Trophoblast cell (in vitro differentiated cells and primary cell): ENCODE measurements around the gene S100Z.

Experiments
- DNase-seq, 2 donors: peaks; one replicate each; pipeline ENCODE4 v3.0.0-alpha.2; 2016
- H2AFZ ChIP-seq: 2 replicates; pipeline ENCODE4 v1.6.1; 2013; ENCODE audit warnings: low read length, moderate library complexity, mild to moderate bottlenecking; ENCODE audit not compliant: insufficient read depth, poor library complexity
- H2AK5ac ChIP-seq: 2 replicates; pipeline ENCODE4 v1.6.1; 2013; ENCODE audit warnings: mild to moderate bottlenecking, low read length
- H2BK120ac ChIP-seq: 2 replicates; pipeline ENCODE4 v1.6.1; 2013; ENCODE audit warnings: low read length, mild to moderate bottlenecking, moderate library complexity; ENCODE audit not compliant: insufficient read depth, poor library complexity
- H2BK12ac ChIP-seq: 2 replicates; pipeline ENCODE4 v1.6.1; 2013; ENCODE audit warnings: mild to moderate bottlenecking, low read length, moderate library complexity
- H2BK5ac ChIP-seq: 2 replicates; pipeline ENCODE4 v1.6.1; 2013; ENCODE audit warnings: low read length, low read depth, moderate library complexity, mild to moderate bottlenecking; ENCODE audit not compliant: poor library complexity
- H3K14ac ChIP-seq: 2 replicates; pipeline ENCODE4 v1.6.1; 2013; ENCODE audit warnings: mild to moderate bottlenecking, low read length
- H3K18ac ChIP-seq: 2 replicates; pipeline ENCODE4 v1.6.1; 2013; ENCODE audit warnings: mild to moderate bottlenecking, low read length
- H3K23ac ChIP-seq: 2 replicates; pipeline ENCODE4 v1.6.1; 2013; ENCODE audit warnings: low read length
- H3K27ac ChIP-seq: 2 replicates; pipeline ENCODE4 v1.5.1; 2013; ENCODE audit warnings: low read depth, mild to moderate bottlenecking, inconsistent platforms, low read length, moderate library complexity
- H3K27me3 ChIP-seq: 2 replicates; pipeline ENCODE4 v1.6.1; 2013; ENCODE audit warnings: inconsistent platforms, mild to moderate bottlenecking, low read length, moderate library complexity; ENCODE audit not compliant: insufficient read depth
- H3K36me3 ChIP-seq, 2 experiments: 1 replicate in 1 of 2; 2 replicates in 1 of 2; pipeline ENCODE4 v1.6.1; 2013; ENCODE audit warnings: low read length in 2 of 2, mild to moderate bottlenecking in 2 of 2, moderate library complexity in 1 of 2; ENCODE audit not compliant: insufficient read depth in 2 of 2, control insufficient read depth in 1 of 2
- H3K4ac ChIP-seq: 2 replicates; pipeline ENCODE4 v1.6.1; 2013; ENCODE audit warnings: low read depth, mild to moderate bottlenecking, low read length, moderate library complexity
- H3K4me1 ChIP-seq, 2 experiments: 1 replicate in 1 of 2; 2 replicates in 1 of 2; pipeline ENCODE4 v1.6.1; 2013; ENCODE audit warnings: low read length in 2 of 2, mild to moderate bottlenecking in 2 of 2, moderate library complexity in 1 of 2; ENCODE audit not compliant: insufficient read depth in 2 of 2, control insufficient read depth in 1 of 2
- H3K4me2 ChIP-seq: 2 replicates; pipeline ENCODE4 v1.6.1; 2013; ENCODE audit warnings: inconsistent platforms, mild to moderate bottlenecking, low read length, moderate library complexity
- H3K4me3 ChIP-seq: 2 replicates; pipeline ENCODE4 v1.5.1; 2013; ENCODE audit warnings: mild to moderate bottlenecking, low read depth, low read length, inconsistent platforms
- H3K79me1 ChIP-seq: one replicate; pipeline ENCODE4 v1.6.1; 2013; ENCODE audit warnings: low read length
- H3K79me2 ChIP-seq: 2 replicates; pipeline ENCODE4 v1.6.1; 2013; ENCODE audit warnings: low read length, mild to moderate bottlenecking; ENCODE audit not compliant: control insufficient read depth, insufficient read depth, poor library complexity
- H3K9ac ChIP-seq: 2 replicates; pipeline ENCODE4 v1.6.1; 2013; ENCODE audit warnings: mild to moderate bottlenecking, low read length
- H3K9me3 ChIP-seq: 2 replicates; pipeline ENCODE4 v1.6.1; 2013; ENCODE audit warnings: low read depth, mild to moderate bottlenecking, control low read depth, inconsistent platforms, low read length; ENCODE audit not compliant: insufficient read depth
- H4K12ac ChIP-seq: 2 replicates; pipeline ENCODE4 v1.6.1; 2013; ENCODE audit warnings: low read depth, mild to moderate bottlenecking, low read length, moderate library complexity
- H4K8ac ChIP-seq: 2 replicates; pipeline ENCODE4 v1.6.1; 2013; ENCODE audit warnings: low read depth, mild to moderate bottlenecking, low read length, moderate library complexity
- H4K91ac ChIP-seq: one replicate; pipeline ENCODE4 v1.6.1; 2013; ENCODE audit warnings: low read depth, mild to moderate bottlenecking, low read length, moderate library complexity
- WGBS: extraction: QIAGEN DNeasy Blood & Tissue Kit; methylation state at CpG from one replicate; pipeline ENCODE4 v1.1.7; 2013; ENCODE audit warnings: missing lambda C conversion rate; ENCODE audit not compliant: insufficient read length, insufficient coverage; ENCODE audit errors: extremely low coverage; 5-methylcytosine and 5-hydroxymethylcytosine counted together

S100Z gene

GRCh38 chr5:76841361-76841760, 8.5 kb upstream of the S100Z start:
- H3K27ac ChIP-seq = no peak overlapping the region
- no peaks in the 10 kb centered on the region for H3K79me2 ChIP-seq
- no peak overlapping the region for H3K23ac ChIP-seq
- peaks cover 1% of the 10 kb centered on the region for H3K9me3 ChIP-seq
- H4K91ac ChIP-seq = no peak overlapping the region
- H4K12ac ChIP-seq = no peak overlapping the region
- no peaks in the 10 kb centered on the region for H3K79me1 ChIP-seq
- no peaks in the 10 kb centered on the region for H3K27me3 ChIP-seq
- H3K9ac ChIP-seq = no peak overlapping the region
- H3K4me1 ChIP-seq = peaks cover 2 to 3% of the 10 kb centered on the region in 2 experiments
- H2AK5ac ChIP-seq = no peak overlapping the region
- no peak overlapping the region for H2BK12ac ChIP-seq
- no peak overlapping the region for H3K4me3 ChIP-seq
- H3K4me2 ChIP-seq = no peak overlapping the region
- H4K8ac ChIP-seq = no peak overlapping the region
- H3K18ac ChIP-seq = no peak overlapping the region
- no peaks in the 10 kb centered on the region for H3K36me3 ChIP-seq
- no peak overlapping the region for H2BK5ac ChIP-seq
- H3K4ac ChIP-seq = no peak overlapping the region
- WGBS = no CpG with 5 or more reads among the region's 3 CpGs
- H2BK120ac ChIP-seq = no peak overlapping the region
- no peak overlapping the region for H2AFZ ChIP-seq
- H3K14ac ChIP-seq = no peak overlapping the region
- no peak for DNase-seq

GRCh38 chr5:76845890-76846289, 3.9 kb upstream of the S100Z start:
- no peak overlapping the region for H3K4ac ChIP-seq
- H4K8ac ChIP-seq = no peak overlapping the region
- no peak overlapping the region for H4K12ac ChIP-seq
- H3K36me3 ChIP-seq = no peaks in the 10 kb centered on the region
- no peak overlapping the region for H3K14ac ChIP-seq
- H3K79me1 ChIP-seq = peaks cover 2% of the 10 kb centered on the region
- H3K27me3 ChIP-seq = no peaks in the 10 kb centered on the region
- H3K27ac ChIP-seq = no peak overlapping the region
- H3K9ac ChIP-seq = no peak overlapping the region
- H2BK12ac ChIP-seq = no peak overlapping the region
- H3K4me2 ChIP-seq = no peak overlapping the region
- H2BK5ac ChIP-seq = no peak overlapping the region
- H2AK5ac ChIP-seq = no peak overlapping the region
- H2AFZ ChIP-seq = no peak overlapping the region
- no peak for DNase-seq
- no peaks in the 10 kb centered on the region for H3K79me2 ChIP-seq
- H3K23ac ChIP-seq = no peak overlapping the region
- H3K4me3 ChIP-seq = no peak overlapping the region
- H3K4me1 ChIP-seq = peaks cover 6 to 7% of the 10 kb centered on the region in 2 experiments
- peaks cover 1% of the 10 kb centered on the region for H3K9me3 ChIP-seq
- no peak overlapping the region for H3K18ac ChIP-seq
- H4K91ac ChIP-seq = no peak overlapping the region
- WGBS = no CpG with 5 or more reads among the region's 3 CpGs
- no peak overlapping the region for H2BK120ac ChIP-seq

GRCh38 chr5:76850543-76851145, 830 bp downstream of the S100Z start:
- H3K36me3 ChIP-seq = no peaks in the 10 kb centered on the region
- H3K18ac ChIP-seq = no peak overlapping the region
- no peak overlapping the region for H2AFZ ChIP-seq
- H4K91ac ChIP-seq = peak overlapping the region; percentile 13
- peak overlapping the region; percentile 69 for H2BK12ac ChIP-seq
- no peak overlapping the region for H4K12ac ChIP-seq
- H3K4me3 ChIP-seq = no peak overlapping the region
- no CpG with 5 or more reads among the region's 8 CpGs for WGBS
- H3K27me3 ChIP-seq = no peaks in the 10 kb centered on the region
- H2BK120ac ChIP-seq = peak overlapping the region; percentile 20
- H2BK5ac ChIP-seq = no peak overlapping the region
- H3K4me2 ChIP-seq = no peak overlapping the region
- peaks cover 2% of the 10 kb centered on the region for H3K79me1 ChIP-seq
- no peak overlapping the region for H4K8ac ChIP-seq
- H3K23ac ChIP-seq = no peak overlapping the region
- no peak overlapping the region for H3K27ac ChIP-seq
- H3K9me3 ChIP-seq = peaks cover 2% of the 10 kb centered on the region
- no peaks in the 10 kb centered on the region for H3K79me2 ChIP-seq
- H2AK5ac ChIP-seq = no peak overlapping the region
- no peak overlapping the region for H3K9ac ChIP-seq
- H3K4me1 ChIP-seq = peaks cover 6 to 7% of the 10 kb centered on the region in 2 experiments
- no peak for DNase-seq
- no peak overlapping the region for H3K14ac ChIP-seq
- H3K4ac ChIP-seq = no peak overlapping the region

- no peak overlapping the region for H3K4me3 ChIP-seq
Measured at GRCh38 chr5:76851728-76852369, 2.0 kb downstream of the S100Z start.

More at GRCh38 chr5:76851728-76852369, 2.0 kb downstream of the S100Z start:
- Histone ChIP-seq H3K4ac (no peak overlapping the region), H3K9me3 (peaks cover 2% of the 10 kb centered on the region), H3K4me2 (no peak overlapping the region), H2BK5ac (no peak overlapping the region), H4K91ac (no peak overlapping the region), H2BK120ac (no peak overlapping the region), H3K79me2 (no peaks in the 10 kb centered on the region), H4K8ac (no peak overlapping the region), H2AK5ac (no peak overlapping the region), H3K36me3 (no peaks in the 10 kb centered on the region), H3K18ac (no peak overlapping the region), H3K9ac (no peak overlapping the region), H3K14ac (no peak overlapping the region), H3K79me1 (peaks cover 2% of the 10 kb centered on the region), H4K12ac (no peak overlapping the region), H3K4me1 (peaks cover 6 to 7% of the 10 kb centered on the region in 2 experiments), H3K27ac (no peak overlapping the region), H3K23ac (no peak overlapping the region), H2AFZ (no peak overlapping the region), H3K27me3 (no peaks in the 10 kb centered on the region), H2BK12ac (no peak overlapping the region)
- WGBS = 100% methylated on average over 1 of the region's 7 CpGs
- DNase-seq = no peak
